Breast epithelium (tissue), 4 donors: Measurements from ENCODE around the gene ARHGAP26. TPM values are rescaled to one million over a fixed set of nuclear protein-coding genes. Genes with fewer than 3 reads are reported as not detected.
A peak's percentile ranks its signal among the peaks of the same experiment; 100 is the strongest.

Experiments used
- DNase-seq, 2 donors: peaks; one replicate each; pipeline ENCODE4 v3.0.0-alpha.2; 2019; ENCODE audit warnings: low spot score in 2 of 2
- H3K27ac ChIP-seq, 2 donors: fragments of 200-600 bp; sonication (generic) in 1 of 2; one replicate each; pipeline ENCODE4 v1.5.1; 2016 to 2019; ENCODE audit warnings: mild to moderate bottlenecking in 1 of 2
- H3K27me3 ChIP-seq, 2 donors: fragments of 200-600 bp; sonication (generic) in 1 of 2; one replicate each; pipeline versions ENCODE4 v1.5.1 to v1.6.0; 2017 to 2019; ENCODE audit warnings: control low read depth in 1 of 2, mild to moderate bottlenecking in 1 of 2
- H3K36me3 ChIP-seq: fragments of 200-600 bp; one replicate; pipeline ENCODE4 v1.5.1; 2019
- H3K4me1 ChIP-seq, 2 donors: fragments of 200-600 bp; sonication (generic); one replicate each; pipeline ENCODE4 v1.5.1; 2016 to 2019; ENCODE audit warnings: control low read depth in 1 of 2
- H3K4me3 ChIP-seq, 3 donors: fragments of 200-600 bp; sonication (generic); 1 replicate in 2 of 3; 2 replicates in 1 of 3; pipeline ENCODE4 v1.5.1; 2016 to 2019; ENCODE audit warnings: mild to moderate bottlenecking in 3 of 3, moderate library complexity in 2 of 3
- H3K9me3 ChIP-seq, 2 donors: fragments of 200-600 bp; sonication (generic) in 1 of 2; one replicate each; pipeline ENCODE4 v1.5.1; 2016 to 2019; ENCODE audit warnings: control low read depth in 1 of 2
- CTCF ChIP-seq, 3 donors: fragments of 450-650 bp; IDR thresholded peaks; one replicate each; pipeline ENCODE4 v1.5.1; 2016 to 2017; ENCODE audit warnings: antibody characterized with exemption in 3 of 3, mild to moderate bottlenecking in 3 of 3, moderate library complexity in 3 of 3
- POLR2A ChIP-seq: fragments of 450-650 bp; IDR thresholded peaks from one replicate; pipeline ENCODE4 v1.6.1; 2016; ENCODE audit warnings: antibody characterized with exemption, mild to moderate bottlenecking, moderate library complexity
- POLR2AphosphoS5 ChIP-seq, 3 donors: sonication (generic); formaldehyde crosslinking; IDR thresholded peaks; one replicate each; pipeline ENCODE4 v1.6.1; 2017; ENCODE audit warnings: antibody characterized with exemption in 3 of 3
- intact Hi-C: fragments of 100-400 bp; cut with DNase I; formaldehyde crosslinking; loops from one replicate; pipeline ENCODE4 v1.15.1; 2023; ENCODE audit warnings: low total_unique reads
- total RNA-seq, 3 donors: library from RNA; depleted of rRNA; stranded (reverse); fragments of >200 nt; gene quantifications; one replicate each; pipeline ENCODE4 v1.1.0, GENCODE V29; 2016

Gene ARHGAP26
- total RNA-seq, 3 donors from 2014 or later = 33.1 to 89.0 (median 56.4) TPM

- no peaks in the 10 kb centered on the region for H3K9me3 ChIP-seq
- no peak overlapping the region for H3K27ac ChIP-seq
- H3K4me3 ChIP-seq = no peak overlapping the region
- no peaks in the 10 kb centered on the region for H3K4me1 ChIP-seq
- DNase-seq = no peak
- TF ChIP-seq CTCF (IDR thresholded peaks at IDR 0.05) (no peak), POLR2A (no peak), POLR2AphosphoS5 (IDR thresholded peaks at IDR 0.05) (no peak)
- intact Hi-C loops = no loop called here
- H3K27me3 ChIP-seq = no peaks in the 10 kb centered on the region
- H3K36me3 ChIP-seq = no peaks in the 10 kb centered on the region
Observed at GRCh38 chr5:143011585-143011984, 241.4 kb downstream of the ARHGAP26 start.

GRCh38 chr5:143013176-143013891 lies 243.2 kb downstream of the ARHGAP26 start:
- intact Hi-C loops = no loop called here
- TF ChIP-seq POLR2AphosphoS5 (IDR thresholded peaks at IDR 0.05) (no peak), CTCF (IDR thresholded peaks at IDR 0.05) (no peak), POLR2A (no peak)

GRCh38 chr5:143014017-143014651 lies 244.0 kb downstream of the ARHGAP26 start:
- DNase-seq = peak in 1 of 2 donors; percentile 55
- Histone ChIP-seq H3K4me1 (no peaks in the 10 kb centered on the region), H3K9me3 (no peaks in the 10 kb centered on the region), H3K27me3 (no peaks in the 10 kb centered on the region), H3K4me3 (no peak overlapping the region), H3K27ac (no peak overlapping the region), H3K36me3 (no peaks in the 10 kb centered on the region)
- intact Hi-C loops = no loop called here
- TF ChIP-seq POLR2A (no peak), CTCF (IDR thresholded peaks at IDR 0.05) (peak in 1 of 3 donors; percentile 39)

More at GRCh38 chr5:143013176-143013891, 243.2 kb downstream of the ARHGAP26 start:
- Histone ChIP-seq H3K9me3 (no peaks in the 10 kb centered on the region), H3K36me3 (no peaks in the 10 kb centered on the region), H3K27ac (no peak overlapping the region), H3K4me3 (no peak overlapping the region), H3K4me1 (no peaks in the 10 kb centered on the region), H3K27me3 (no peaks in the 10 kb centered on the region)
- no peak for DNase-seq

GRCh38 chr5:143016777-143017516 lies 246.8 kb downstream of the ARHGAP26 start:
- Histone ChIP-seq H3K27ac (no peak overlapping the region), H3K4me3 (no peak overlapping the region), H3K9me3 (no peaks in the 10 kb centered on the region), H3K27me3 (no peaks in the 10 kb centered on the region), H3K4me1 (no peaks in the 10 kb centered on the region), H3K36me3 (no peaks in the 10 kb centered on the region)
- intact Hi-C loops = no loop called here
- DNase-seq = no peak
- TF ChIP-seq CTCF (IDR thresholded peaks at IDR 0.05) = peak in 2 of 3 donors; percentile 15 to 27
- no peak for TF ChIP-seq POLR2A

GRCh38 chr5:143017541-143017940 lies 247.4 kb downstream of the ARHGAP26 start:
- intact Hi-C loops = no loop called here
- Histone ChIP-seq H3K27ac (no peak overlapping the region), H3K9me3 (no peaks in the 10 kb centered on the region), H3K4me1 (no peaks in the 10 kb centered on the region), H3K4me3 (no peak overlapping the region), H3K27me3 (no peaks in the 10 kb centered on the region), H3K36me3 (no peaks in the 10 kb centered on the region)
- no peak for DNase-seq
- TF ChIP-seq CTCF (IDR thresholded peaks at IDR 0.05) (no peak), POLR2AphosphoS5 (IDR thresholded peaks at IDR 0.05) (no peak), POLR2A (no peak)
